ENCODE measurements around the gene GABRG3. TPM values are rescaled to one million over a fixed set of nuclear protein-coding genes. Genes with fewer than 3 reads are reported as not detected.

GABRG3 gene
- total RNA-seq, 1 donor from 2014 or later, result 0.24 TPM

DNA sequence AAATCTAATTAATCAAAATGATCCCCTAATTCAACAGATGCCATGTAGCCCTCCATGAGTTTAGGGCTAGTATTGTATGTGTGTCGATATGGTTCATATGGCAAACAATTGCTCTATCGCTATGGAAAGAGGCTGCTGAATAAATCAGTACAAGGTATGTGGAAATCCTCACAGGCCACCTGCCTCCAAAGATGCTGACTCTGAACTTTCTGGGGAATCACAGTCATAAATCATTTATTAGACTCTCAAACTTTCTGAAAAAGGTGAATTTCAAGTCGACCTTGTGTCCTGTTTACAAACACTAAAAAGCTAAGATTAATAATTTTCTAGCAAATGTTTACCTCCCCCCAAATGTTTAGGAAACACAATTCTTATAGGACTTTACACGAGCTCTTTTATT lies 462.6 kb downstream of the GABRG3 start:
- Mint-ChIP-seq H3K9me3 (ENCODE audit: low read depth) (peaks cover 13% of the 10 kb centered on the region), H3K27me3 (no peaks in the 10 kb centered on the region), H3K27ac (no peak overlapping the region), H3K4me1 (ENCODE audit: low read depth) (no peaks in the 10 kb centered on the region), H3K4me3 (ENCODE audit: low read depth) (no peak overlapping the region), H3K36me3 (ENCODE audit: insufficient read depth) (no peaks in the 10 kb centered on the region)
- no peak for TF ChIP-seq CTCF (IDR thresholded peaks at IDR 0.05; ENCODE audit: unreplicated experiment)
- DNase-seq (ENCODE audit: low spot score, unreplicated experiment), result no peak

GRCh38 chr15:27438403-27439375 lies 467.7 kb downstream of the GABRG3 start:
- no peak for TF ChIP-seq CTCF (IDR thresholded peaks at IDR 0.05; ENCODE audit: unreplicated experiment)
- Mint-ChIP-seq H3K27me3 (peaks cover 2% of the 10 kb centered on the region), H3K36me3 (ENCODE audit: insufficient read depth) (no peaks in the 10 kb centered on the region), H3K4me1 (ENCODE audit: low read depth) (no peaks in the 10 kb centered on the region), H3K4me3 (ENCODE audit: low read depth) (no peak overlapping the region), H3K27ac (no peak overlapping the region), H3K9me3 (ENCODE audit: low read depth) (no peaks in the 10 kb centered on the region)
- no peak for DNase-seq (ENCODE audit: low spot score, unreplicated experiment)

GRCh38 chr15:27441120-27441519 lies 470.1 kb downstream of the GABRG3 start:
- H3K9me3 Mint-ChIP-seq (ENCODE audit: low read depth), result no peaks in the 10 kb centered on the region
- peaks cover 2% of the 10 kb centered on the region for H3K27me3 Mint-ChIP-seq
- no peak for TF ChIP-seq CTCF (IDR thresholded peaks at IDR 0.05; ENCODE audit: unreplicated experiment)
- no peak overlapping the region for H3K4me3 Mint-ChIP-seq (ENCODE audit: low read depth)
- H3K36me3 Mint-ChIP-seq (ENCODE audit: insufficient read depth), result no peaks in the 10 kb centered on the region
- DNase-seq (ENCODE audit: low spot score, unreplicated experiment), result no peak
- H3K27ac Mint-ChIP-seq, result no peak overlapping the region
- H3K4me1 Mint-ChIP-seq (ENCODE audit: low read depth), result no peaks in the 10 kb centered on the region

DNA sequence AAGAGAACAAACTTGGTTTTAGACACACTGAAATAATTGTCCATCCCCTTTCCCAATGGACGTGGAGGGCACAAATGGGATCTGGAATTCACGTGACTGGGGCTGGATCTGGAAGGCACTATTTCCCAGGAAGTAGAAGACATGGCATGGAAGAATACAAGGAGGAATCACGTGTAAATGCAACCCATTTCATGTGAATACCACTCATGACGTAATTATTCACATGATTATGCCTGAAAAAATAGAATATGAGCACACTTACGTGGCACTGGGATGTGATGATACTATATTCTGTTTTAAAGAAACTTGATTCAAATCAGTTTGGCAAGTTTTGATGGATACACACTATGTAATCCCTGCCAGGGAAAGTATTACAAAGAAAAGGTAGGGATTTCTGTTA lies 477.3 kb downstream of the GABRG3 start:
- no peaks in the 10 kb centered on the region for H3K36me3 Mint-ChIP-seq (ENCODE audit: insufficient read depth)
- H3K9me3 Mint-ChIP-seq (ENCODE audit: low read depth), result no peaks in the 10 kb centered on the region
- no peak overlapping the region for H3K27ac Mint-ChIP-seq
- no peaks in the 10 kb centered on the region for H3K4me1 Mint-ChIP-seq (ENCODE audit: low read depth)
- H3K27me3 Mint-ChIP-seq, result no peaks in the 10 kb centered on the region
- DNase-seq (ENCODE audit: low spot score, unreplicated experiment), result no peak
- no peak overlapping the region for H3K4me3 Mint-ChIP-seq (ENCODE audit: low read depth)
- no peak for TF ChIP-seq CTCF (IDR thresholded peaks at IDR 0.05; ENCODE audit: unreplicated experiment)

GRCh38 chr15:27448986-27449385 lies 478.0 kb downstream of the GABRG3 start:
- Mint-ChIP-seq H3K27me3 (no peaks in the 10 kb centered on the region), H3K9me3 (ENCODE audit: low read depth) (no peaks in the 10 kb centered on the region), H3K36me3 (ENCODE audit: insufficient read depth) (no peaks in the 10 kb centered on the region), H3K4me1 (ENCODE audit: low read depth) (no peaks in the 10 kb centered on the region), H3K27ac (no peak overlapping the region), H3K4me3 (ENCODE audit: low read depth) (no peak overlapping the region)
- no peak for DNase-seq (ENCODE audit: low spot score, unreplicated experiment)
- no peak for TF ChIP-seq CTCF (IDR thresholded peaks at IDR 0.05; ENCODE audit: unreplicated experiment)
